Bronchial epithelial cell (primary cell): ENCODE data around the gene DELE1. TPM values are rescaled to one million over a fixed set of nuclear protein-coding genes. Genes with fewer than 3 reads are reported as not detected.

Experiments
- DNase-seq: peaks from one replicate; pipeline ENCODE4 v3.0.0-alpha.2; 2010; ENCODE audit warnings: low read depth
- FAIRE-seq: peaks from 2 replicates; lab custom pipeline; 2011; peaks lifted over from hg19 to GRCh38; lab: Jason Lieb, UNC
- H3K27me3 ChIP-seq: 2 replicates; pipeline ENCODE4 v1.5.1; 2011; ENCODE audit warnings: low read length; ENCODE audit not compliant: control insufficient read depth, insufficient read depth
- H3K36me3 ChIP-seq: 2 replicates; pipeline ENCODE4 v1.5.1; 2011; ENCODE audit warnings: low read length; ENCODE audit not compliant: control insufficient read depth, insufficient read depth
- H3K4me3 ChIP-seq: 2 replicates; pipeline ENCODE4 v1.5.1; 2011; ENCODE audit warnings: mild to moderate bottlenecking, low read depth, low read length, control low read depth
- total RNA-seq: library from RNA; depleted of rRNA; stranded (reverse); fragments of >200 nt; gene quantifications from 2 replicates; pipeline ENCODE4 v1.2.1, GENCODE V29; 2014
- TF ChIP-seq, protein P1 (sequence below): IDR thresholded peaks from 2 replicates; pipeline ENCODE4 v1.5.1; 2011; ENCODE audit warnings: mild to moderate bottlenecking, moderate library complexity, low read length, control low read depth, inconsistent platforms; ENCODE audit not compliant: insufficient read depth, severe bottlenecking

Gene DELE1
- total RNA-seq, 1 donor from 2014 or later, result 14.0 TPM

DNA sequence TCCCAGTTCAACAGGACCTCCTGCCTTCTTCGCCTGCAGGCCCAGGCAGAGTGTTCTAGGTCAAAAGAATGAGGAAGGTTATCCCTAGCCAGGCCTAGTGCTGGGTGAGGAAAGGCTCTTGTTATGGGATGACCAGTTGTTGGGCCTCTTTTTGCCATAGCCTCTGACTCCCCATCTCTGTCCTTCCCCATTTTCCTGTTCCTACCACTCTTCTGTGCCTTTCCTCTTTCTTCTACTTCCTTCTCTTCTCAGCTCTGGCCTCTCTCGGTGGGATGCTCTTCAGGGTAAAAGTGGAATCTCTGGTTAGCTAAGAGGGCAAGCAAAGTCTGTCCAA is 44.3 kb upstream of the DELE1 start:
- no peak overlapping the region for H3K4me3 ChIP-seq
- no peak for FAIRE-seq
- TF ChIP-seq, protein P1, sequence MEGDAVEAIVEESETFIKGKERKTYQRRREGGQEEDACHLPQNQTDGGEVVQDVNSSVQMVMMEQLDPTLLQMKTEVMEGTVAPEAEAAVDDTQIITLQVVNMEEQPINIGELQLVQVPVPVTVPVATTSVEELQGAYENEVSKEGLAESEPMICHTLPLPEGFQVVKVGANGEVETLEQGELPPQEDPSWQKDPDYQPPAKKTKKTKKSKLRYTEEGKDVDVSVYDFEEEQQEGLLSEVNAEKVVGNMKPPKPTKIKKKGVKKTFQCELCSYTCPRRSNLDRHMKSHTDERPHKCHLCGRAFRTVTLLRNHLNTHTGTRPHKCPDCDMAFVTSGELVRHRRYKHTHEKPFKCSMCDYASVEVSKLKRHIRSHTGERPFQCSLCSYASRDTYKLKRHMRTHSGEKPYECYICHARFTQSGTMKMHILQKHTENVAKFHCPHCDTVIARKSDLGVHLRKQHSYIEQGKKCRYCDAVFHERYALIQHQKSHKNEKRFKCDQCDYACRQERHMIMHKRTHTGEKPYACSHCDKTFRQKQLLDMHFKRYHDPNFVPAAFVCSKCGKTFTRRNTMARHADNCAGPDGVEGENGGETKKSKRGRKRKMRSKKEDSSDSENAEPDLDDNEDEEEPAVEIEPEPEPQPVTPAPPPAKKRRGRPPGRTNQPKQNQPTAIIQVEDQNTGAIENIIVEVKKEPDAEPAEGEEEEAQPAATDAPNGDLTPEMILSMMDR, result no peak
- DNase-seq, result no peak
- peaks cover 8% of the 10 kb centered on the region for H3K27me3 ChIP-seq
- H3K36me3 ChIP-seq, result no peaks in the 10 kb centered on the region

DNA sequence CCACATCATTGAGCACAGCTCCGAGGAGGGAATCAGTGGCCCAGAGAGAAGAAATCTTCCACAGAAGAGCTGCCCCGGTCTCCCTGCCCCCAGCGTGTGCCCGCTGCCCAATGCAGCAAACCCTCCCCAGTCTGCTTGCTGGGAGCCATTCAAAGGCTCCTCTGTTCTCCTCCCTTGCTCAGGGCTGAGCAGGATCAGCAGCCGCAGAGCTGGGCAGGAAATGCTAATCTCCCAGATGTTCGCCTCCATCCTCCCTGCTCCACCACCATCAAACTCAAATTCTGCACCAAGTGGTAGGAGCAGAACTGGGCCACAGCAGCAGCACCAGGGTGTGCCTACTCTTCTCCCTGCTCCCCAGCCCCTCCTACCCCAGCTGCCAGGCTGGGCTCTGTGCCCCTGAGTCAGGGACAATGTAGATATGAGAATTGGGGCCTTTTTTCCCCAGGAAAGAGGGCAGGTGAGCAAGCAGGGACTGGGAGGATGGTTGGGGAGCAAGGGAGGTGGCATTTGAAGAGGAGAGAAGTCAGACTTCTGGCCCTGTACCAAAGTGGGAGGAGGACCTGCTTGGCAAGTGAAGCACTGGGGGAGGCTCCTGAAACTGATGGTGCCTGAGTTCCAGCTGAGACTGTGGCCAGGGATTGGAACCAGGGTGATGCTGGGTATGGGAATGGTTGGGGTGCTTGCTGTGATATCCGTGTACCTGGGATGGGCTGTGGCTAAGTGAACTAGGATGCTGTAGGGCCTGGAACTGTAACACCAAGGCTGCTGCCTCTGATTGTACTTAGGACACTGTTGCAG is 43.5 kb upstream of the DELE1 start:
- H3K27me3 ChIP-seq, result peaks cover 8% of the 10 kb centered on the region
- no peak for DNase-seq
- TF ChIP-seq, protein P1, result no peak
- H3K4me3 ChIP-seq, result no peak overlapping the region
- no peaks in the 10 kb centered on the region for H3K36me3 ChIP-seq
- FAIRE-seq, result peak; percentile 98

DNA sequence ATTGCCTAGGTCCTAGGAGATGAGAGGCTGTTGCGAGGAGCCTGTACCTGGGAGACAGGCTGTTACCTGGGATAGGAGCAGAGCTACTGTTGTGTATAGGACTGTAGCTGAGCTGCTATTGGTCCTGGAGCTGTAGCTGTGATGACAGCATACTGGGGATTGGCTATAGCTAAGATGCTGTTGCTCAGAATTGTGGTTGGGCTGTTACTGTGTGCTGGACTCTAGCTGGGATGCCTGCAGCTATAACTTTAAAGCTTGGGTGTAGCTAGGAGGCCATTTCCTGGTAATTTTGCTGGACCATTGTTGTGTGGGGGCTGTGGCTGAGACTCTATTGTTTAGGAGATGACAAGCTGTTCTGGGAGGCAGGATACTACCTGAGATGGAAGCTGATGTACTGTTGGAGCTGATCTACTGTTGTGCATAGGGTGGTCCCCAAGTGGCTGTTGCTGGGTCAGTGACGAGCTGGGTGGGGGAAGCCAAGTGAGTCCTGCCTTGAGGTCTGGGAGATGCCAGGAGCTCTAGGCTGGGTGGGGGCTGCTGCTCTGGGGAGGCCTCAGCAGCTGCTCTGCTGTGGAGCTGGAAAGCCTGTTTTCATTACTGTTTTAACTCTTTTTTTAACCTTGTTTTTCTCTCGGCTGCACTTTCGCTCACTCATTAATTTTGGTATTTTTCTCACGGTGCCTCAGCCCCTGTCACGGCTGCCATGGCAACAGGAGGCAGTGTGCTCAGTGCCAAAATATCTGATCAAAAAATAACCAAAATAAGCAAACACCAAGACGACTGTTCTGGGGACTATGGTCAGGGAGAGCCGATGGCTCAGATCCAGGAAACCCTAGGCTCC is 42.5 kb upstream of the DELE1 start:
- H3K36me3 ChIP-seq, result no peaks in the 10 kb centered on the region
- TF ChIP-seq, protein P1, result no peak
- DNase-seq (peak; percentile 33), FAIRE-seq (no peak)
- H3K27me3 ChIP-seq, result peaks cover 8% of the 10 kb centered on the region
- H3K4me3 ChIP-seq, result no peak overlapping the region

DNA sequence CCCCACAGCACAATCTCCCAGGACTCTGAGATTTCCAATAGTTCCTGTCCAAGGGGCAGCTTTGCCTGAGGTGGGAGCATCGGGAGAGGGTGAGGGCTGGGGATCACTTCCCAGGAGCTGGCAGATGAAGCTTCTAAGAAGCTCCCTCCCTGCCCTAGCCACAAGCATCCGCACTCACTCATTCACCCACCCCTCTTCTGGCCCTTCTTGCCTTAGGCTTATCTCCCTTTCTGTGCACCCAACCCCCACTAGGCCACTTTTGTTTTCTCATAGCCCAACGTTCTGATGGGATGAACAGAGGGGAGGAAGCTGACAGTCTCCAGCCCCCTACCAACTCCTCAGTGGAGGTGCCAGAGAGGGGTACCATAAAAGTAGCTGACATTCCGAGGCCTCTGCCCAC is 41.8 kb upstream of the DELE1 start:
- FAIRE-seq (no peak), DNase-seq (no peak)
- TF ChIP-seq, protein P1, result no peak
- Histone ChIP-seq H3K27me3 (peaks cover 8% of the 10 kb centered on the region), H3K36me3 (no peaks in the 10 kb centered on the region), H3K4me3 (no peak overlapping the region)

DNA sequence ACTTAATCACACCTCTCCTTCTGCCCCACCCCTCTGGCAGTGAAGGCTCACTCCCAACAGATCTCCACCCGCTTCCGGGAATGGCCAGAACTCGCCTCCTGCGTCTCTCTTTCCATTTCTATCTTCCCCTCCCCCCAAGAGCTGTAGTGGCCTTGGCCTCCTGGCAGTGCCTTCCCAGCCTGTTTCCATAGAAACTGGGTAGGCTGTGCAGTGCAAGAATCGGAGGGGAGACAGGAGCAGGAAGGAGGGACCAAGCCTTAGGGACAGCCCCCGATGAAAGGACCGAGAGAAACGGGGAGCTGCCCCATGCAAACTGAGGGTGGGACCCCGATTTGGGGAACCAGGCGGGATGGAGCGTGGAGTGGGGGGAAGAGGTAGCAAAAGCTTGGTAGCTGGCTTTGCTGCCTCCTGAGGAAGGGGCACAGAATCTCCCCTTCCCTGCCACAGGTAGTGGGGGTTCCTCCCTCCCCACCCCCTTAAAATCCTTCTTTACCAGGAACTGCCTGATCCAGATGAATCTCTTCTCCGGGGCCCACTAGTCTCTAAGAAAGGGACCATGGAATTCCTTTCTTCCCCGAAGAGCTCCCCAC is 41.0 kb upstream of the DELE1 start:
- TF ChIP-seq, protein P1, result no peak
- DNase-seq, result no peak
- Histone ChIP-seq H3K27me3 (peaks cover 8% of the 10 kb centered on the region), H3K4me3 (no peak overlapping the region), H3K36me3 (no peaks in the 10 kb centered on the region)
- FAIRE-seq, result no peak
